Measurements from ENCODE around the gene VWA8.
"Not testable (repeated sequence)": the region's sequence is repeated elsewhere in the genome, so short reads cannot be mapped to it uniquely, and the experiment has no call there.

Gene VWA8

DNA sequence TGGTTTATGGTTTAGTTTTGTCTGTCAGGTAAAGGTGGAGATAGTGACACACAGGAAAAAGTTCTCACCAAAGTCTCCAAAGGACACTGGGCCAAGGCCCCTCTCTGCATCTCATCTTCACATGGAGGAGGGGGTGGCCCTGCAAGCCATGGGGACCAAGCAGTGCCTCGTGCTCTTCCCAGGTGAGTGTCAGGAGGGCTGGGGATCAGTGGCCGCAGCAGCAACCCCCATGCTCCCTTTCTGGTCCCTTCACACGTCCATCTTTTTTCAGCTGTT is 415.5 kb downstream of the VWA8 start:
- Histone ChIP-seq H3K27me3 (replicated peaks in 2 of 5; ENCODE audit: control insufficient read depth in 4 of 5, insufficient read depth in 5 of 5, low read length in 4 of 5) (no peaks in the 10 kb centered on the region), H3K9me3 (ENCODE audit: control extremely low read depth in 1 of 5, control insufficient read depth in 4 of 5, insufficient read depth in 2 of 5, low read depth in 1 of 5, low read length in 4 of 5) (peaks cover 0 to 4% (median 0%) of the 10 kb centered on the region in 5 experiments), H3K4me1 (ENCODE audit: control extremely low read depth in 1 of 4, control insufficient read depth in 4 of 4, insufficient read depth in 4 of 4, low read length in 3 of 4) (no peaks in the 10 kb centered on the region), H3K27ac (ENCODE audit: insufficient read depth in 1 of 2, low read depth in 1 of 2, low read length in 2 of 2, poor library complexity in 1 of 2, severe bottlenecking in 2 of 2) (no peak overlapping the region), H3K36me3 (ENCODE audit: control insufficient read depth in 4 of 4, insufficient read depth in 4 of 4, low read length in 3 of 4) (no peaks in the 10 kb centered on the region), H3K4me3 (ENCODE audit: control insufficient read depth in 1 of 7, extremely low read depth in 1 of 7, insufficient read depth in 4 of 7, low read depth in 2 of 7, low read length in 6 of 7) (no peak overlapping the region)
- WGBS (ENCODE audit: insufficient coverage) = 50% methylated on average over 2 of the region's 3 CpGs
- DNase-seq = no peak
- CTCF ChIA-PET = interaction anchor here (2.2 kb wide), 1 partner anchor 86 kb away, joined by 7 read pairs; no protein-coding TSS in a partner anchor
- POLR2A ChIA-PET = no interaction called here

- H3K36me3 ChIP-seq (ENCODE audit: control insufficient read depth in 4 of 4, insufficient read depth in 4 of 4, low read length in 3 of 4) = no peaks in the 10 kb centered on the region
- H3K9me3 ChIP-seq (ENCODE audit: control extremely low read depth in 1 of 5, control insufficient read depth in 4 of 5, insufficient read depth in 2 of 5, low read depth in 1 of 5, low read length in 4 of 5) = peaks cover 0 to 4% (median 0%) of the 10 kb centered on the region in 5 experiments
- H3K27ac ChIP-seq (ENCODE audit: insufficient read depth in 1 of 2, low read depth in 1 of 2, low read length in 2 of 2, poor library complexity in 1 of 2, severe bottlenecking in 2 of 2) = no peak overlapping the region
- DNase-seq = no peak
- no peaks in the 10 kb centered on the region for H3K4me1 ChIP-seq (ENCODE audit: control extremely low read depth in 1 of 4, control insufficient read depth in 4 of 4, insufficient read depth in 4 of 4, low read length in 3 of 4)
- ChIA-PET CTCF (interaction anchor here (1.4 kb wide), 1 partner anchor 16 kb away, joined by 5 read pairs; no protein-coding TSS in a partner anchor), POLR2A (no interaction called here)
- 82% methylated on average over 7 of the region's 7 CpGs for WGBS (ENCODE audit: insufficient coverage)
- H3K27me3 ChIP-seq (replicated peaks in 2 of 5; ENCODE audit: control insufficient read depth in 4 of 5, insufficient read depth in 5 of 5, low read length in 4 of 5) = no peaks in the 10 kb centered on the region
- no peak overlapping the region for H3K4me3 ChIP-seq (ENCODE audit: control insufficient read depth in 1 of 7, extremely low read depth in 1 of 7, insufficient read depth in 4 of 7, low read depth in 2 of 7, low read length in 6 of 7)
Observed at GRCh38 chr13:41543664-41544300, 417.1 kb downstream of the VWA8 start.

DNA sequence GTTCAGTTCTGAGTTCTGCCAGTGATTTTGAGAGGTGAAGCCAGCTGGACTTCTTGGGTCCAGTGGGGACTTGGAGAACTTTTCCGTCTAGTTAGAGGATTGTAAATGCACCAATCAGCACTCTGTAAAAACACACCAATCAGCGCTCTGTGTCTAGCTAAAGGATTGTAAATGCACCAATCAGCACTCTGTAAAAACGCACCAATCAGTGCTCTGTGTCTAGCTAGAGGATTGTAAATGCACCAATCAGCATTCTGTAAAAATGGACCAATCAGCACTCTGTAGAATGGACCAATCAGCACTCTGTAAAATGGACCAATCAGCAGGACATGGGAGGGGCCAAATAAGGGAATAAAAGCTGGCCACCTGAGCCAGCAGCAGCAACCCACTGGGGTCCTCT is 418.1 kb downstream of the VWA8 start:
- POLR2A ChIA-PET; H3K4me3 ChIP-seq (ENCODE audit: control insufficient read depth in 1 of 7, extremely low read depth in 1 of 7, insufficient read depth in 4 of 7, low read depth in 2 of 7, low read length in 6 of 7); H3K27ac ChIP-seq (ENCODE audit: insufficient read depth in 1 of 2, low read depth in 1 of 2, low read length in 2 of 2, poor library complexity in 1 of 2, severe bottlenecking in 2 of 2); H3K36me3 ChIP-seq (ENCODE audit: control insufficient read depth in 4 of 4, insufficient read depth in 4 of 4, low read length in 3 of 4); H3K27me3 ChIP-seq (replicated peaks in 2 of 5; ENCODE audit: control insufficient read depth in 4 of 5, insufficient read depth in 5 of 5, low read length in 4 of 5); H3K9me3 ChIP-seq (ENCODE audit: control extremely low read depth in 1 of 5, control insufficient read depth in 4 of 5, insufficient read depth in 2 of 5, low read depth in 1 of 5, low read length in 4 of 5); DNase-seq; H3K4me1 ChIP-seq (ENCODE audit: control extremely low read depth in 1 of 4, control insufficient read depth in 4 of 4, insufficient read depth in 4 of 4, low read length in 3 of 4): not testable (repeated sequence)
- no CpG with 5 or more reads among the region's 3 CpGs for WGBS (ENCODE audit: insufficient coverage)
- CTCF ChIA-PET = interaction anchor here (1.4 kb wide), 1 partner anchor 17 kb away, joined by 5 read pairs; no protein-coding TSS in a partner anchor

DNA sequence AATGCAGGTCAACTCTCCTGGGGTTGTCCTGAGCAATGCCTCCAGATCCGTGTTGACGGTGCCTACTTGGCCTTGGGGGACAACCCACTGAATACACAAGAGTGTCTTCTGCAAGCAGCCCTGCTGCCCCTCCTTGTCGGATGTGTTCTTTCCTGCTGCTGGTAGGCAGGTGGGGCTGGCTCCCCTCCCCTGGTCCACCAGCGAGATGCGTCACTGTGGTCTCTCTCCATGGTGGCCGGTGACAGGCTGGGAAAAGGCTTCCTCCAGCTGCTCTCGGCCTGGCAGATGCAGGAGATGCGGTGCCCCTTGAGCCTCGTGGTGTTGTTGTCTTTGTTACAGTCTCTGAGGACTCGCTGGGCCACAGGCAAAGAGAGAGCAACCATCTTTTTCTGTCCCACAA is 418.6 kb downstream of the VWA8 start:
- no peak overlapping the region for H3K4me3 ChIP-seq (ENCODE audit: control insufficient read depth in 1 of 7, extremely low read depth in 1 of 7, insufficient read depth in 4 of 7, low read depth in 2 of 7, low read length in 6 of 7)
- H3K9me3 ChIP-seq (ENCODE audit: control extremely low read depth in 1 of 5, control insufficient read depth in 4 of 5, insufficient read depth in 2 of 5, low read depth in 1 of 5, low read length in 4 of 5) = peaks cover 0 to 4% (median 0%) of the 10 kb centered on the region in 5 experiments
- H3K27ac ChIP-seq (ENCODE audit: insufficient read depth in 1 of 2, low read depth in 1 of 2, low read length in 2 of 2, poor library complexity in 1 of 2, severe bottlenecking in 2 of 2) = no peak overlapping the region
- H3K27me3 ChIP-seq (replicated peaks in 2 of 5; ENCODE audit: control insufficient read depth in 4 of 5, insufficient read depth in 5 of 5, low read length in 4 of 5) = no peaks in the 10 kb centered on the region
- ChIA-PET POLR2A (no interaction called here), CTCF (interaction anchor here (1.4 kb wide), 1 partner anchor 17 kb away, joined by 5 read pairs; no protein-coding TSS in a partner anchor)
- H3K36me3 ChIP-seq (ENCODE audit: control insufficient read depth in 4 of 4, insufficient read depth in 4 of 4, low read length in 3 of 4) = no peaks in the 10 kb centered on the region
- DNase-seq = no peak
- WGBS (ENCODE audit: insufficient coverage) = 95% methylated on average over 10 of the region's 10 CpGs
- H3K4me1 ChIP-seq (ENCODE audit: control extremely low read depth in 1 of 4, control insufficient read depth in 4 of 4, insufficient read depth in 4 of 4, low read length in 3 of 4) = no peaks in the 10 kb centered on the region

DNA sequence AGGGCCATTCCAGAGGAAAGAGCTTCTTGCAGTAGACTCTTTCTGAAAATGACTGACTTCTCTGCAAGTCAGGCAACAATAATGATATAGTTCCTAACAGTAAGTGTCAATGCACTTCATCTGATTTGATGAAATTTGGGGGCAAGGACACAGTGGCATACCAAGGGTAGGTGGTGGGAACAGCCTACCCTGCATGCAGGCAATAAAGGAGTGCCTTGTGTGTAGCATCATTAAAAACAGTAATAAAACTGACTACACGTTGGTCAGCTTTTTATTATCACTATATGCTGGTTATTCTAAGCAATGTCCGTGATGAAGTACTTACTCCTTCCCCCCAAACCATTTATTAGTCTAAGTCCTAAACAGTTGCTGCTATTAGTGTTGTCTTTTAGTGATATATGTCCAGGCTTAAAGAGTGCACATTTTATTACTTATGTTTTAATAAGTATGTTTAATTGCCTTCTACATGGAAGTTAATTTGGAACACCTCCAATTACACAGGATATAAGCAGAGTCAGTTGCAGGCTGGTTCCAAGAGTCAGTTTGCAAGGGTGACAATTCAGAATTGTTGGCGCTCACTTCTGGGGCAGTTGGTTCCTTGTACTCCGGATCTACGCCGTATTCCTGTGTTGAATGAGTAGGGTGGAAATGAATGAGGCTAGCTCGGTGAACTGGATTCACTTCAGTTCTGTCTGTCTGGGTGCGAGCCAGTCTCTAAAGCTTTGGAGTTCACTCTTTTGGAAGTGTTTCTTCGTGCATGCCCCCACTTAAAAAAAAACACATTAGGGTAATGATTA is 419.6 kb downstream of the VWA8 start:
- ChIA-PET CTCF (no interaction called here), POLR2A (no interaction called here)
- Histone ChIP-seq H3K27ac (ENCODE audit: insufficient read depth in 1 of 2, low read depth in 1 of 2, low read length in 2 of 2, poor library complexity in 1 of 2, severe bottlenecking in 2 of 2) (no peak overlapping the region), H3K36me3 (ENCODE audit: control insufficient read depth in 4 of 4, insufficient read depth in 4 of 4, low read length in 3 of 4) (no peaks in the 10 kb centered on the region), H3K4me1 (ENCODE audit: control extremely low read depth in 1 of 4, control insufficient read depth in 4 of 4, insufficient read depth in 4 of 4, low read length in 3 of 4) (no peaks in the 10 kb centered on the region), H3K4me3 (ENCODE audit: control insufficient read depth in 1 of 7, extremely low read depth in 1 of 7, insufficient read depth in 4 of 7, low read depth in 2 of 7, low read length in 6 of 7) (no peak overlapping the region), H3K9me3 (ENCODE audit: control extremely low read depth in 1 of 5, control insufficient read depth in 4 of 5, insufficient read depth in 2 of 5, low read depth in 1 of 5, low read length in 4 of 5) (peaks cover 0 to 4% (median 0%) of the 10 kb centered on the region in 5 experiments), H3K27me3 (replicated peaks in 2 of 5; ENCODE audit: control insufficient read depth in 4 of 5, insufficient read depth in 5 of 5, low read length in 4 of 5) (no peaks in the 10 kb centered on the region)
- 100% methylated on average over 2 of the region's 9 CpGs for WGBS (ENCODE audit: insufficient coverage)
- no peak for DNase-seq

- 97% methylated on average over 12 of the region's 13 CpGs for WGBS (ENCODE audit: insufficient coverage)
- H3K4me3 ChIP-seq (ENCODE audit: control insufficient read depth in 1 of 7, extremely low read depth in 1 of 7, insufficient read depth in 4 of 7, low read depth in 2 of 7, low read length in 6 of 7); DNase-seq; CTCF ChIA-PET; H3K27me3 ChIP-seq (replicated peaks in 2 of 5; ENCODE audit: control insufficient read depth in 4 of 5, insufficient read depth in 5 of 5, low read length in 4 of 5); POLR2A ChIA-PET; H3K4me1 ChIP-seq (ENCODE audit: control extremely low read depth in 1 of 4, control insufficient read depth in 4 of 4, insufficient read depth in 4 of 4, low read length in 3 of 4); H3K27ac ChIP-seq (ENCODE audit: insufficient read depth in 1 of 2, low read depth in 1 of 2, low read length in 2 of 2, poor library complexity in 1 of 2, severe bottlenecking in 2 of 2); H3K9me3 ChIP-seq (ENCODE audit: control extremely low read depth in 1 of 5, control insufficient read depth in 4 of 5, insufficient read depth in 2 of 5, low read depth in 1 of 5, low read length in 4 of 5); H3K36me3 ChIP-seq (ENCODE audit: control insufficient read depth in 4 of 4, insufficient read depth in 4 of 4, low read length in 3 of 4): not testable (repeated sequence)
Observed at GRCh38 chr13:41540240-41540639, 420.7 kb downstream of the VWA8 start.

GRCh38 chr13:41533266-41534052 is 427.4 kb downstream of the VWA8 start:
- POLR2A ChIA-PET = no interaction called here
- WGBS (ENCODE audit: insufficient coverage) = 98% methylated on average over 13 of the region's 15 CpGs
- DNase-seq = no peak
- Histone ChIP-seq H3K36me3 (ENCODE audit: control insufficient read depth in 4 of 4, insufficient read depth in 4 of 4, low read length in 3 of 4) (no peaks in the 10 kb centered on the region), H3K27ac (ENCODE audit: insufficient read depth in 1 of 2, low read depth in 1 of 2, low read length in 2 of 2, poor library complexity in 1 of 2, severe bottlenecking in 2 of 2) (no peak overlapping the region), H3K4me3 (ENCODE audit: control insufficient read depth in 1 of 7, extremely low read depth in 1 of 7, insufficient read depth in 4 of 7, low read depth in 2 of 7, low read length in 6 of 7) (no peak overlapping the region), H3K9me3 (ENCODE audit: control extremely low read depth in 1 of 5, control insufficient read depth in 4 of 5, insufficient read depth in 2 of 5, low read depth in 1 of 5, low read length in 4 of 5) (no peaks in the 10 kb centered on the region), H3K27me3 (replicated peaks in 2 of 5; ENCODE audit: control insufficient read depth in 4 of 5, insufficient read depth in 5 of 5, low read length in 4 of 5) (no peaks in the 10 kb centered on the region), H3K4me1 (ENCODE audit: control extremely low read depth in 1 of 4, control insufficient read depth in 4 of 4, insufficient read depth in 4 of 4, low read length in 3 of 4) (no peaks in the 10 kb centered on the region)
- CTCF ChIA-PET = no interaction called here

All from common myeloid progenitor, CD34-positive (primary cell).